Left cardiac atrium (tissue), 4 donors: ENCODE measurements around the gene AUTS2. TPM values are rescaled to one million over a fixed set of nuclear protein-coding genes. Genes with fewer than 3 reads are reported as not detected.
"Not testable (repeated sequence)": the region's sequence is repeated elsewhere in the genome, so short reads cannot be mapped to it uniquely, and the experiment has no call there.

Source experiments
- ATAC-seq, 2 donors: fragments of 200-7000 bp; cut with Tn5 transposase; one replicate each; pipeline ENCODE4 v1.9.1; 2020; ENCODE audit warnings: mild to moderate bottlenecking in 2 of 2, moderate library complexity in 2 of 2
- DNase-seq: peaks from one replicate; pipeline ENCODE4 v3.0.0-alpha.2; 2020
- intact Hi-C, 2 donors: fragments of 100-400 bp; cut with DNase I; formaldehyde crosslinking; loops; one replicate each; pipeline versions ENCODE4 v1.14.1 to v1.15.1; 2022 to 2023
- total RNA-seq, 2 donors: library from RNA; stranded (reverse); fragmentation: NEBNext Ultra II Directional; extraction: Animal tissue kit (Norgen Biotek cat#: 25700); gene quantifications; one replicate each; pipeline ENCODE4 v1.2.1, GENCODE V29; 2021
- donor health status: DM: no; HTN: yes; CAD: no.
- donor health status: DM: no; HTN: yes; CAD: no; lungs with severe emphysema.
- donor health status: DM: yes; HTN: yes; CAD: no.
- donor health status: Dilated cardiomyopathy.

AUTS2 gene
- total RNA-seq, 2 donors from 2014 or later: 10.5 to 15.2 TPM

GRCh38 chr7:69764681-69765080 is 166.4 kb downstream of the AUTS2 start:
- intact Hi-C loops: no loop called here
- ATAC-seq (no peak), DNase-seq (no peak)

DNA sequence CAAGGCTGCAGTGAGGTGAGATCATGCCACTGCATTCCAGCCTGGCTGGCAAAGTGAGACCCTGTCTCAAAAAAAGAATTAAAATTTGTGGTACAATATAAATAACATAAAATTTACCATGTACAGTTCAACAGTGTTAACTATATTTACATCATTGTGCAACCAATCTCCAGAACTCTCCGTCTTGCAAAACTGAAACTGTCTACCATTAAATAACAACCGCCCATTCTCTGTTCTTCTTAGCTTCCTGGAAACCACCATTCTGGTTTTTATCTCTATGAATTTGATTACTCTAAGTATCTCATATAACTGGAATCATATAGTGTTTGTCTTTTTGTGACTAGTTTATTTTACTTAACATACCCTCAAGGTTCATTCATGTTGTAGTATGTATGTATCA is 167.6 kb downstream of the AUTS2 start:
- DNase-seq: no peak
- intact Hi-C loops: no loop called here
- ATAC-seq: no peak

DNA sequence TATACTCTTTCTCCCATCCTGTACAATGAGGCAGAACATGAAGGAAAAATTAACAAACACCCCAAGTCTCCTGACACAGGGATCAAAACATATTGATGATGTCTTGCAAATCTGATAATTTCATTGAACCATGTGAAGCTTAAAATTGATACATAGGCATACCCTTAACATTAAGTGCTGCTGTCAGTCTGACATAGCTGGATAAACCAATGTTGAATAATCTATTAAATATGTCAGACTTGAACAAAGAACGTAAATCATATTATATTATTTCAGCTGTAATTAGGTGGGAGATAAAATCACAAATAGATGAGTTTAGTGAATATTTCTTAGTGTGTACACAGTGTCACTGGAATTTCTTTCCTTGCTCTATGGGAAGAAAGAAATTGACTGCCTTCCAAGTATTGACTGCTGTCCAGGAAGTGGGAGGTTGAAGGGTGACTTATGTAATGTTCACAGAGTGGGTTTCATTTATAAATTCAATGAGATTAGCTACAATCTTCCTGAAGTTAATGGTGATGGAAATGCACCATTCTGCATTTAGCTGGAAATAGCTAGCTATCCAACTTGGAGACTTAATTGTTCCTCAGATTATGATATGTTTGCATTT is 170.8 kb downstream of the AUTS2 start:
- ATAC-seq: no peak
- intact Hi-C loops: no loop called here

DNA sequence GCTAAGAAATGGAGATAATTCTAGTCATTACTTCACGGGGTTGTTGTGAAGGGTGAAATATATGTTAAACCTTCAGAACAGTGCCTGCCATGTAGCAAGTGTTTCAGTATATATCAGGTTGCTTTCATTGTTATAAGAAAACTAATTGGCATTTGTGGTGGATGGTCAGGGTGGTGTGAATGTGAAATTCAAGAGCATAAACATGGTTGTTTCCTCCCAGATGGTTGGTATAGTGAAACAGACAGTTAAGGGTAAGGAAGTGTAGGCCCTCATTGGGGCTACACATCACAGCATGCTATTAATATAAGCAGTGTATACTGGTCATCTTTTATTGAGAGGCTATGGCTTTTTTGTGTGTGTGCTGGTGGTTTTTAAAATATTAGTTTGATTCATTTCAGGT is 171.6 kb downstream of the AUTS2 start:
- intact Hi-C loops: no loop called here
- DNase-seq: no peak

More for the DNA sequence above, 170.8 kb downstream of the AUTS2 start:
- no peak for DNase-seq

DNA sequence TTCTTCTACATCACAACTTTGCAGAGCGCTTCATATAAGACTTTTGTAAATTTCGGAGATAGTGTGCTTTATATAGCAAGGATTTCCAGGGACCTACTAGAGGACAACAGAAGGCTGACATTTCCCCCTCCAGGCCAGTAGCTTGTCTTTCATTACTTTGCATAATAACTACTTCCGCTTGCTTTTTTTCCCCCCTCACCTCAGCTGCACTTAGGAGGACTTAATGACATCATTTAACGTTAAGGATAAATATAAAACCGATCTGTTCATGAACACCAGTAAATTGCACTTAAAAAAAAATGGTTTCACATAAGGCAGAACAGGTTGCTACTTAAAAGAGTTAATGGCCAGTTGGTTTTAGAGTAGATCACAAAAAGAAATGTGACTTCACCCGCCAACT is 172.3 kb downstream of the AUTS2 start:
- ATAC-seq (no peak), DNase-seq (no peak)
- intact Hi-C loops: no loop called here

More for the DNA sequence above, 171.6 kb downstream of the AUTS2 start:
- ATAC-seq: no peak

GRCh38 chr7:69772718-69773436 is 174.6 kb downstream of the AUTS2 start:
- DNase-seq (no peak), ATAC-seq (no peak)
- intact Hi-C loops: no loop called here

- ATAC-seq (peak; percentile 49 to 56), DNase-seq (peak; percentile 55)
- intact Hi-C loops: no loop called here
Observed at GRCh38 chr7:69773535-69774225, 175.4 kb downstream of the AUTS2 start.

- intact Hi-C loops: no loop called here
- ATAC-seq (peak; percentile 53 to 92), DNase-seq (peak; percentile 76)
Observed at GRCh38 chr7:69775231-69775771, 177.0 kb downstream of the AUTS2 start.

DNA sequence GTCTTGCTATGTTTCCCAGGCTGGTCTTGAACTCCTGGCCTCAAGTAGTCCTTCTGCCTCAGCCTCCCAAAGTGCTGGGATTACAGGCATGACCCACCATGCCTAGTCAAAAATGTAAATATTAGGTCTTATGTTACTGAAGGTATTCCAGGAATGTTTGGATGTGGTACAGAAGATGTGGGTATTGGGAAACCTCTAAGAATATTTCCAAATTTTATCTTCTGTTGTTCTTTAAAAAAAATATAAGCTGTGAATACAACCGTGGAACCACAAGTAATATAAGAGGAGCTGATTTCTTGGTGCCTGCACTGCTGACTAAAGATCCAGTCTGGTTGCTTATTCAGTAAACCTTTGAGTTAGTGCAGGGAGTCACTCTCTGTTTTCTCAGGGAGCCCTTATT is 178.3 kb downstream of the AUTS2 start:
- DNase-seq: no peak
- ATAC-seq: no peak
- intact Hi-C loops: no loop called here

DNA sequence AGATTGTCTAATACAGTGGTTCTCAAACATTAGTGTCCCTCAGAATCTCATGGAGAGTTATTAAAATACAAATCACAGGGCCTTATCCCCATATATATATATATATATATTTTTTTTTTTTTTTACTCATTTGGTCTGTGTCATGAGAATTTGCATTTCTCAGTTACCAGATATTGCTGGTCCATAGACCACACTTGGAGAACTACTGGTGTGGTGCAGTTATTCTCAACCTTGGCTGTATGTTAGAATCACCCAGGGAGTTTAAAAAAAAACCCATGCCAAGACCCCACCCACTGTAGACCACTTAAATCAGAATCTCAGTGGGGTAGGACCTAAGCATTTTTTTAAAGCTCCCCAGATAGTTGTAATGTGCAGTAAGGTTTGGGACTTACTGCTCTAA is 179.9 kb downstream of the AUTS2 start:
- intact Hi-C loops: no loop called here
- no peak for DNase-seq
- ATAC-seq: no peak

- no peak for ATAC-seq
- no peak for DNase-seq
- intact Hi-C loops: no loop called here
Observed at GRCh38 chr7:69780379-69780778, 182.1 kb downstream of the AUTS2 start.

DNA sequence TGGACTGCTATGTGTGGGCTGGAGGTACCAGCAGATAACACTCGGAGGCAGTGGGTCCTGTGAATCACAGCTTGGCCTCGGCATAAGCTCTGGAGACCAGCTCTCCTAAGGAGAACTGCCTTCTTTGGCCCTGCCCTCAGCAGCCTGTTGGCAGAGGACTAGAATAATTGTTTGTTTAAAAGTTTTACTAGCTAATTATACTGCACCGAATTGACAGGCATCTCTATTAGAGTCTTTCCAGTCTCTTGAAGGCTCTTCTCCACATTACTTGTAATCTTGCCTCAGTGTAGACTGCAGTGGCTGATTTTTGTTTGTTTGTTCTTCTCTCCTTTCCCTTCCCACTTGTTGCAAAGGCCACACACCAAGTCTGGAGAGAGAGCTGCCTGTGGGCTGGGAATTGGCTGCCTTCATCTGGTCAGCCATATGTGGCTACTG is 183.2 kb downstream of the AUTS2 start:
- DNase-seq (peak; percentile 62), ATAC-seq (peak; percentile 63 to 92)
- intact Hi-C loops: no loop called here

- ATAC-seq: peak; percentile 59 to 80
- intact Hi-C loops: no loop called here
Observed at GRCh38 chr7:69782917-69783684, 184.8 kb downstream of the AUTS2 start.

GRCh38 chr7:69786130-69786529 is 187.9 kb downstream of the AUTS2 start:
- intact Hi-C loops, DNase-seq, ATAC-seq: not testable (repeated sequence)

More at GRCh38 chr7:69782917-69783684, 184.8 kb downstream of the AUTS2 start:
- peak; percentile 50 for DNase-seq

DNA sequence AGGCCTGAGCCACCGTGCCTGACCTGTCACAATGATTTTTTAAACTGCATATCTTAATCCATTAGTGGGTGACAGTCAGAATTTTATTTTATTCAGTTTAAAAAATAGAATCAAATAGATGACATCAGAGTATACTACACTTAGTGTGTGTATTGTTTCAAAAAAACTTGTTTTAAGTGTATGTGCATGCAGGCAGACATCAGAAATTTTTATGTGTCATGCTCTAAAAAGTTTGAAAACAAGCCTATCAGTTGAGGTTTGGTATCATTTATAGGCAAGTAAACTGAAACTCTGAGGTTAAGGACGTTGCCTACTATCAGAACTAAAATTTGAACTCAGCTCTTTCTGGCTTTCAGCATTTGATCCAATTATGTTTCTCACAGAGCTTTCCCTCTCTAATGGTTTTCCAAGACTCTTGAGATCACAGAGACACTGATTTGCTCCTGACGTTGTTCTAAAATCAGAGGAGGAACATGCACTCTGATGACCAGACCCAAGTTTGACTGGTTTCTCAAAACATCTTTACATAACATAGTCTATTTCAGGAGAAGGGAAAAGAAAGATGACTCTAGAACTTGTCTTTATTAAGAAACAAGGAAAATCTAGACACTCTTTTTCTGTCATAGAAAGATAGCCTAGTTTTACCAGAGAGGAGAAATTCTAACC is 188.6 kb downstream of the AUTS2 start:
- intact Hi-C loops: no loop called here
- ATAC-seq (no peak), DNase-seq (no peak)

- DNase-seq (no peak), ATAC-seq (no peak)
- intact Hi-C loops: no loop called here
Observed at GRCh38 chr7:69787736-69788431, 189.6 kb downstream of the AUTS2 start.

DNA sequence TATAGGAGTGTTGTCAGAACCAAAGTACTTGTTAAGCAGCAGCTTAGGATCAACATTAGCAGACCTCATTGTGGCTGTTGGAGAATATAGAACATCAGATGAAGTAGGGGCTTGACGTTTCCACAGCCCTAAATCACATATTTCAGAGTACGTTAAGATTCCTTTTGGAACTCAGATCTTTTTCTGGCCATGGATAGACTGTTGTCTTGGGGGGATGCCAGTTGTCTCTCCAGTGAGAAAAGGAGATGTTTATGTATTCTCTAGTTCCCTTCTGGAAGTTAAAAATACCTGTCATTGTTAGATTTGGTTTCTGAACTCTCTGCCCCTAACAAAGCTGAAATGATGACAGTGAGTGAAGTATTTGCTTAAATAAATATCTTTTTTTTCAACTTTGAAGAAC is 191.3 kb downstream of the AUTS2 start:
- intact Hi-C loops: no loop called here
- DNase-seq: no peak

More for the DNA sequence above, 191.3 kb downstream of the AUTS2 start:
- no peak for ATAC-seq
